H1 (cell line): ENCODE measurements around the gene BBS5.

Experiments used
- POLR2A ChIP-seq, 2 experiments: IDR thresholded peaks; 1 replicate in 1 of 2; 2 replicates in 1 of 2; pipeline ENCODE4 v1.6.1; 2011; ENCODE audit warnings: low read depth in 2 of 2, low read length in 2 of 2, mild to moderate bottlenecking in 2 of 2; ENCODE audit errors: control extremely low read depth in 1 of 2
- POLR2AphosphoS5 ChIP-seq: IDR thresholded peaks from 2 replicates; pipeline ENCODE4 v1.6.1; 2011; ENCODE audit warnings: low read depth, low read length
- SP2 ChIP-seq: IDR thresholded peaks from 2 replicates; pipeline ENCODE4 v1.6.1; 2012; ENCODE audit warnings: mild to moderate bottlenecking, low read length, inconsistent platforms

- TF ChIP-seq SP2 (no peak), POLR2A (IDR thresholded peaks at IDR 0.05; ENCODE audit: control extremely low read depth in 1 of 2, low read depth in 2 of 2, low read length in 2 of 2) (no peak), POLR2AphosphoS5 (no peak)
Observed at GRCh38 chr2:169468841-169469240, 10.5 kb upstream of the BBS5 start.
